ENCODE measurements around the gene CDH13. TPM values are rescaled to one million over a fixed set of nuclear protein-coding genes. Genes with fewer than 3 reads are reported as not detected.

The CDH13 gene
- polyA plus RNA-seq, 1 donor: 8.7 TPM

- DNase-seq: no peak
Observed at GRCh38 chr16:83116274-83116892, 489.6 kb downstream of the CDH13 start.

GRCh38 chr16:83117810-83118209, 491.0 kb downstream of the CDH13 start:
- DNase-seq: no peak

- DNase-seq: no peak
Observed at GRCh38 chr16:83118365-83118764, 491.6 kb downstream of the CDH13 start.

GRCh38 chr16:83125999-83126568, 499.3 kb downstream of the CDH13 start:
- no peak for DNase-seq

- no peak for DNase-seq
Observed at GRCh38 chr16:83128041-83128440, 501.3 kb downstream of the CDH13 start.

GRCh38 chr16:83130039-83130438, 503.3 kb downstream of the CDH13 start:
- DNase-seq: no peak

GRCh38 chr16:83134638-83135037, 507.9 kb downstream of the CDH13 start:
- no peak for DNase-seq

- DNase-seq: no peak
Observed at GRCh38 chr16:83136419-83136818, 509.6 kb downstream of the CDH13 start.

- DNase-seq: no peak
Observed at GRCh38 chr16:83136924-83137323, 510.2 kb downstream of the CDH13 start.

GRCh38 chr16:83137326-83137781, 510.6 kb downstream of the CDH13 start:
- no peak for DNase-seq

- DNase-seq: no peak
Observed at GRCh38 chr16:83137894-83138293, 511.1 kb downstream of the CDH13 start.

GRCh38 chr16:83138512-83138911, 511.7 kb downstream of the CDH13 start:
- DNase-seq: no peak

- no peak for DNase-seq
Observed at GRCh38 chr16:83138976-83139690, 512.4 kb downstream of the CDH13 start.

- DNase-seq: no peak
Observed at GRCh38 chr16:83143788-83144187, 517.0 kb downstream of the CDH13 start.

- DNase-seq: no peak
Observed at GRCh38 chr16:83145297-83145696, 518.5 kb downstream of the CDH13 start.

- DNase-seq: no peak
Observed at GRCh38 chr16:83147244-83147643, 520.5 kb downstream of the CDH13 start.

GRCh38 chr16:83158320-83158957, 531.7 kb downstream of the CDH13 start:
- no peak for DNase-seq

- DNase-seq: no peak
Observed at GRCh38 chr16:83159049-83159448, 532.3 kb downstream of the CDH13 start.

- DNase-seq: no peak
Observed at GRCh38 chr16:83160287-83161020, 533.7 kb downstream of the CDH13 start.

GRCh38 chr16:83162791-83163190, 536.0 kb downstream of the CDH13 start:
- no peak for DNase-seq

- DNase-seq: no peak
Observed at GRCh38 chr16:83164816-83165215, 538.0 kb downstream of the CDH13 start.

- DNase-seq: no peak
Observed at GRCh38 chr16:83171396-83171795, 544.6 kb downstream of the CDH13 start.

Measured in left kidney (tissue), 2 donors.